GM12878 (cell line): Measurements from ENCODE around the gene SLC45A3. TPM values are rescaled to one million over a fixed set of nuclear protein-coding genes. Genes with fewer than 3 reads are reported as not detected.

Experiments used
- ATAC-seq: fragments of 200-7000 bp; cut with Tn5 transposase; 3 replicates; pipeline ENCODE4 v1.9.1; 2020; ENCODE audit warnings: mild to moderate bottlenecking, moderate library complexity
- BruUV-seq: library from RNA; stranded (reverse); fragments of 400-500 nt; replicated peaks from 2 replicates; lab custom pipeline; 2021; lab: Mats Ljungman, UMichigan
- CTCF ChIA-PET: fragments of 300-600 bp; sonication (Branson Sonifier 250); formaldehyde crosslinking; extraction: SDS; loops from one replicate; lab custom pipeline; 2021; ENCODE audit warnings: inconsistent platforms; lab: Yijun Ruan, JAX
- POLR2A ChIA-PET: fragments of 350-600 bp; formaldehyde crosslinking; extraction: SDS; loops from one replicate; lab custom pipeline; 2021; ENCODE audit warnings: inconsistent platforms; lab: Charles Lee
- RAD21 ChIA-PET: fragments of 300-600 bp; sonication (Branson Sonifier 250); formaldehyde crosslinking; loops from one replicate; lab custom pipeline; 2023; ENCODE audit warnings: antibody characterized with exemption; ENCODE audit not compliant: unreplicated experiment; lab: Charles Lee
- SMC1A ChIA-PET: fragments of 300-600 bp; sonication (Branson Sonifier 250); formaldehyde crosslinking; loops from one replicate; lab custom pipeline; 2023; ENCODE audit not compliant: unreplicated experiment, uncharacterized antibody; lab: Charles Lee
- DNase-seq: peaks from one replicate; pipeline ENCODE4 v3.0.0-alpha.2; 2011; ENCODE audit warnings: low read depth, low spot score
- FAIRE-seq: peaks from 3 replicates; lab custom pipeline; 2011; peaks lifted over from hg19 to GRCh38; lab: Jason Lieb, UNC
- H2AFZ ChIP-seq: 2 replicates; pipeline ENCODE4 v1.6.0; 2011; ENCODE audit warnings: low read depth, low read length, control low read depth; ENCODE audit not compliant: control insufficient read depth
- H3K27ac ChIP-seq: 2 replicates; pipeline ENCODE4 v1.5.1; 2011; ENCODE audit warnings: control low read depth; ENCODE audit not compliant: control insufficient read depth, insufficient read depth
- H3K27me3 ChIP-seq, 2 experiments: replicated peaks in 1 of 2; 2 replicates each; pipeline versions ENCODE4 v1.6.0 to v1.6.1; 2011; ENCODE audit warnings: low read length in 1 of 2; ENCODE audit not compliant: control insufficient read depth in 2 of 2, insufficient read depth in 2 of 2
- H3K36me3 ChIP-seq, 2 experiments: 2 replicates each; pipeline ENCODE4 v1.5.1; 2011; ENCODE audit warnings: low read length in 1 of 2; ENCODE audit not compliant: control insufficient read depth in 2 of 2, insufficient read depth in 2 of 2
- H3K4me1 ChIP-seq: 2 replicates; pipeline ENCODE4 v1.6.1; 2011; ENCODE audit warnings: mild to moderate bottlenecking, low read length, moderate library complexity, mixed read lengths; ENCODE audit not compliant: control insufficient read depth, insufficient read depth
- H3K4me2 ChIP-seq: 2 replicates; pipeline ENCODE4 v1.6.0; 2011; ENCODE audit warnings: control low read depth; ENCODE audit not compliant: control insufficient read depth, insufficient read depth
- H3K4me3 ChIP-seq: fragments of 200-600 bp; sonication (generic); 2 replicates; pipeline ENCODE4 v1.5.1; 2016
- H3K79me2 ChIP-seq: 2 replicates; pipeline ENCODE4 v1.6.0; 2011; ENCODE audit warnings: low read length; ENCODE audit not compliant: control insufficient read depth, insufficient read depth
- H3K9ac ChIP-seq: 2 replicates; pipeline ENCODE4 v1.8.0; 2011; ENCODE audit warnings: low read length, control low read depth, mixed read lengths; ENCODE audit not compliant: control insufficient read depth, insufficient read depth
- H3K9me3 ChIP-seq: replicated peaks from 3 replicates; pipeline ENCODE4 v1.5.1; 2011; ENCODE audit warnings: mild to moderate bottlenecking, low read length; ENCODE audit not compliant: control insufficient read depth, insufficient read depth
- H4K20me1 ChIP-seq: 2 replicates; pipeline ENCODE4 v1.6.0; 2011; ENCODE audit not compliant: control insufficient read depth, insufficient read depth
- CREB1 ChIP-seq: IDR thresholded peaks from 2 replicates; pipeline ENCODE4 v1.6.1; 2012; ENCODE audit warnings: low read depth, mild to moderate bottlenecking, inconsistent platforms
- LARP7 ChIP-seq: fragments of 450-650 bp; IDR thresholded peaks from 2 replicates; pipeline ENCODE4 v1.6.1; 2017; ENCODE audit warnings: mild to moderate bottlenecking
- MTA3 ChIP-seq: IDR thresholded peaks from 2 replicates; pipeline ENCODE4 v1.6.1; 2012; ENCODE audit warnings: low read length, inconsistent platforms, borderline replicate concordance
- NFYB ChIP-seq: IDR thresholded peaks from 2 replicates; pipeline ENCODE4 v1.6.1; 2011; ENCODE audit warnings: low read depth, mild to moderate bottlenecking, low read length, improper control_type of control experiment, moderate library complexity; ENCODE audit not compliant: insufficient read depth
- SMC3 ChIP-seq: IDR thresholded peaks from 2 replicates; pipeline ENCODE4 v1.6.1; 2011; ENCODE audit warnings: low read length, improper control_type of control experiment, borderline replicate concordance
- SP1 ChIP-seq: IDR thresholded peaks from one replicate; pipeline ENCODE4 v1.6.1; 2011; ENCODE audit warnings: low read depth, low read length
- SRF ChIP-seq, 2 experiments: IDR thresholded peaks; 2 replicates each; pipeline ENCODE4 v1.6.1; 2011; ENCODE audit warnings: low read depth in 2 of 2, low read length in 2 of 2, mild to moderate bottlenecking in 1 of 2, moderate library complexity in 1 of 2
- ZNF384 ChIP-seq: IDR thresholded peaks from 2 replicates; pipeline ENCODE4 v1.6.1; 2012; ENCODE audit warnings: low read depth, mild to moderate bottlenecking, low read length, improper control_type of control experiment, borderline replicate concordance
- WGBS: methylation state at CpG from one replicate; pipeline ENCODE4 v1.1.6; 2016; ENCODE audit warnings: low lambda C conversion rate; ENCODE audit not compliant: insufficient replicate concordance, insufficient coverage; ENCODE audit errors: missing lambda C conversion rate; 5-methylcytosine and 5-hydroxymethylcytosine counted together
- in situ Hi-C: fragments of 300-500 bp; cut with MboI; formaldehyde crosslinking; loops from 9 replicates; pipeline ENCODE4 v1.14.3; 2018; ENCODE audit warnings: mixed read lengths
- intact Hi-C: fragments of 100-400 bp; cut with micrococcal nuclease; formaldehyde crosslinking; loops from one replicate; pipeline ENCODE4 v1.14.2; 2022; ENCODE audit not compliant: unreplicated experiment
- polyA plus RNA-seq, 11 experiments: library from polyadenylated mRNA; depleted of rRNA in 4 of 11; unstranded in 6 of 11; stranded (reverse) in 5 of 11; fragments of >200 nt; fragmentation: Nextera tagmentation in 4 of 11; fragmentation: Illumina TruSeq in 1 of 11; extraction: Ambion mirVana in 4 of 11; extraction: Trizol in 1 of 11; gene quantifications; 1 replicate in 1 of 11; 2 replicates in 10 of 11; pipeline versions ENCODE4 v1.2.1 to v1.2.3, GENCODE V29; 2011 to 2016; ENCODE audit warnings: inconsistent platforms in 2 of 11, missing spikeins in 2 of 11, low read depth in 1 of 11
- total RNA-seq, 4 experiments: library from RNA; depleted of rRNA in 3 of 4; stranded (reverse); fragments of >200 nt in 3 of 4; fragmentation: Illumina TruSeq in 1 of 4; extraction: Trizol in 1 of 4; gene quantifications; 2 replicates each; pipeline versions ENCODE4 v1.2.1 to v1.2.3, GENCODE V29; 2013 to 2021
- TF ChIP-seq, protein P1 (sequence below): fragments of 450-650 bp; formaldehyde crosslinking; IDR thresholded peaks from 2 replicates; pipeline ENCODE4 v1.4.0; 2020; ENCODE audit warnings: mild to moderate bottlenecking, moderate library complexity

SLC45A3 gene
- total and polyA plus RNA-seq, 10 of the 15 experiments (the other 5 are each of a cell fraction or from before 2014, with no cell fraction given) = 0.26 to 10.3 (median 4.1) TPM

DNA sequence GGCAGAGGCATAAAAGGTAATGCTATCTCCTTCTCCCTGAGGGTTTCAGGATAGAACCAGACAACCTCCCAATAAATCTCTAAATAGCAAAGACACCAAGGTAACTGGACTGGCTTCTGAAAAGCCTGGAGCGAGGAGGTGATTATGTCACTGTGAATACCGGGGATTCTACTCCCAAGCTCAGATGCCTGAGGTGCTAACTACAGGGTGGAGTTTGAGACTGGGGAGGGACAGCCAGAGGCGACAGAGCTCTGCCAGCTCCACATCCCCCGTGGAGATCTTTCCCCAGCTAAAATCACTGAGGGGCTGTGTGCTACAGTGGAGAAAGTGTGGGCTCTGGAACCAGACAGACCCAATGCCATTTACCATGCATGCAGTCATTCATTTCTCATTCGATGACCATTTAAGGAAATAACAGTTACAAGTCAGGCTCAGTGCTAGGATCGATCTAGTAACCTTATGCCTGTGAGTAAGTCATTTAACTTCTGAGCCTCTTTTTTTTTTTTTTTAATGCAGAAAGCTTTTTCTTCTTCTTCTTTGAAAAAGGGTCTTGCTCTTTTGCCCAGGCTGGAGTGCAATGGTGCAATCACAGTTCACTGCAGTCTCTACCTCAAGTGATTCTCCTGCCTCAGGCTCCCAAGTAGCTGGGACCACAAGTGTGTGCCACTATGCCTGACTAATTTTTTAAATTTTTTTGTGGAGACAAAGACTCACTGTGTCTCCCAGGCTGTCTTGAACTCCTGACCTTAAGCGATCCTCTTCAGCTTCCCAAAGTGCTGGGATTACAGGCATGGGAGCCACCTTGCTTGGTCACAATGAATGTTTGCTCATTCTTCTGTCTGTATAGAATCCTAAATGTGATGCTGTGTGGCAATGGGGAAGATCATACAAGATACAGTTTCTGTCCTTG lies 8.1 kb upstream of the SLC45A3 start:
- Histone ChIP-seq H3K4me1 (peaks cover 6% of the 10 kb centered on the region; the same call in 1 of the 2 replicates), H3K9ac (no peak overlapping the region), H3K4me3 (no peak overlapping the region), H3K36me3 (no peaks in the 10 kb centered on the region), H3K27me3 (no peaks in the 10 kb centered on the region), H3K79me2 (no peaks in the 10 kb centered on the region), H3K4me2 (no peak overlapping the region), H2AFZ (no peak overlapping the region), H4K20me1 (no peaks in the 10 kb centered on the region), H3K27ac (no peak overlapping the region), H3K9me3 (no peaks in the 10 kb centered on the region)
- DNase-seq (no peak), FAIRE-seq (no peak), ATAC-seq (no peak)
- no TSS peak for BruUV-seq
- POLR2A ChIA-PET = interaction anchor here (0.6 to 2.0 kb wide), 6 partner anchors 11 to 84 kb away, joined by 3 to 7 read pairs (median 3); no protein-coding TSS in a partner anchor
- SMC1A ChIA-PET = interaction anchor here (0.5 to 3.8 kb wide), 15 partner anchors 10 to 289 kb away, joined by 3 to 26 read pairs (median 4); partner anchors contain the start of gene SLC45A3
- 84% methylated on average over 7 of the region's 7 CpGs for WGBS
- intact Hi-C loops (no loop called here), in situ Hi-C loops (no loop called here)
- CTCF ChIA-PET = interaction anchor here (0.6 to 3.0 kb wide), 12 partner anchors 11 to 289 kb away, joined by 3 to 22 read pairs (median 4); no protein-coding TSS in a partner anchor
- RAD21 ChIA-PET = interaction anchor here (0.6 to 2.1 kb wide), 11 partner anchors 9 to 366 kb away, joined by 3 to 7 read pairs (median 4); no protein-coding TSS in a partner anchor
- TF ChIP-seq SP1 (no peak), NFYB (no peak)

DNA sequence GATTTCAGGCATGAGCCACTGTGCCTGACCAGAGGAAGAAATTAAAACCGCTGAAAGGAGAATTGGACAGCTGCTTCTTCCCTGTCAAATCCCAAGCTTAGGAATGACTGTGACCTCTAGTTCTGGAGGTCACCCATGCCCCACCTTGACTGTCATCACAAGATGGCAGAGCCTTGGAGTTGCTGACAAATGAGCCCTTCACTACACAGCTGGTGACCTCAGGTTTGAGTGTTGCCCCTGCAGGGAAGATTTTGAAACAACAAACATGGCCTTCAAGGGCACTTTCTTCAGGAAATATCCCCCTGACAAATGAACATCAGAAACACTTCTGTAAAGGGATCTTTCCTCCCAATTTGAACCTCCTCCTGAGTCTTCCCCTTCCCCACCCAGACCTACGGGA lies 6.9 kb upstream of the SLC45A3 start:
- H3K27ac ChIP-seq = no peak overlapping the region
- peak overlapping the region; percentile 23; the same call in 1 of the 2 replicates for H2AFZ ChIP-seq
- intact Hi-C loops (no loop called here), in situ Hi-C loops (no loop called here)
- FAIRE-seq (no peak), ATAC-seq (peak; percentile 55), DNase-seq (no peak)
- ChIA-PET RAD21 (interaction anchor here (1.1 to 1.6 kb wide), 7 partner anchors 8 to 290 kb away, joined by 3 to 6 read pairs (median 4); no protein-coding TSS in a partner anchor), SMC1A (interaction anchor here (1.0 to 3.8 kb wide), 10 partner anchors 8 to 59 kb away, joined by 3 to 26 read pairs (median 6); partner anchors contain the start of gene SLC45A3), POLR2A (interaction anchor here (0.8 to 2.0 kb wide), 4 partner anchors 10 to 27 kb away, joined by 3 to 7 read pairs (median 4); no protein-coding TSS in a partner anchor), CTCF (interaction anchor here (0.5 to 3.0 kb wide), 11 partner anchors 10 to 493 kb away, joined by 3 to 22 read pairs (median 4); no protein-coding TSS in a partner anchor)
- no peaks in the 10 kb centered on the region; a peak in 1 of 4 replicates for H3K27me3 ChIP-seq
- 55% methylated on average over 2 of the region's 2 CpGs for WGBS
- H3K9ac ChIP-seq = no peak overlapping the region
- H3K79me2 ChIP-seq = no peaks in the 10 kb centered on the region
- no peak overlapping the region for H3K4me2 ChIP-seq
- BruUV-seq = no TSS peak
- H4K20me1 ChIP-seq = no peaks in the 10 kb centered on the region
- peaks cover 3% of the 10 kb centered on the region; the same call in 1 of the 2 replicates for H3K4me1 ChIP-seq
- no peaks in the 10 kb centered on the region for H3K36me3 ChIP-seq
- H3K9me3 ChIP-seq = no peaks in the 10 kb centered on the region
- H3K4me3 ChIP-seq = no peak overlapping the region
- TF ChIP-seq, protein P1, sequence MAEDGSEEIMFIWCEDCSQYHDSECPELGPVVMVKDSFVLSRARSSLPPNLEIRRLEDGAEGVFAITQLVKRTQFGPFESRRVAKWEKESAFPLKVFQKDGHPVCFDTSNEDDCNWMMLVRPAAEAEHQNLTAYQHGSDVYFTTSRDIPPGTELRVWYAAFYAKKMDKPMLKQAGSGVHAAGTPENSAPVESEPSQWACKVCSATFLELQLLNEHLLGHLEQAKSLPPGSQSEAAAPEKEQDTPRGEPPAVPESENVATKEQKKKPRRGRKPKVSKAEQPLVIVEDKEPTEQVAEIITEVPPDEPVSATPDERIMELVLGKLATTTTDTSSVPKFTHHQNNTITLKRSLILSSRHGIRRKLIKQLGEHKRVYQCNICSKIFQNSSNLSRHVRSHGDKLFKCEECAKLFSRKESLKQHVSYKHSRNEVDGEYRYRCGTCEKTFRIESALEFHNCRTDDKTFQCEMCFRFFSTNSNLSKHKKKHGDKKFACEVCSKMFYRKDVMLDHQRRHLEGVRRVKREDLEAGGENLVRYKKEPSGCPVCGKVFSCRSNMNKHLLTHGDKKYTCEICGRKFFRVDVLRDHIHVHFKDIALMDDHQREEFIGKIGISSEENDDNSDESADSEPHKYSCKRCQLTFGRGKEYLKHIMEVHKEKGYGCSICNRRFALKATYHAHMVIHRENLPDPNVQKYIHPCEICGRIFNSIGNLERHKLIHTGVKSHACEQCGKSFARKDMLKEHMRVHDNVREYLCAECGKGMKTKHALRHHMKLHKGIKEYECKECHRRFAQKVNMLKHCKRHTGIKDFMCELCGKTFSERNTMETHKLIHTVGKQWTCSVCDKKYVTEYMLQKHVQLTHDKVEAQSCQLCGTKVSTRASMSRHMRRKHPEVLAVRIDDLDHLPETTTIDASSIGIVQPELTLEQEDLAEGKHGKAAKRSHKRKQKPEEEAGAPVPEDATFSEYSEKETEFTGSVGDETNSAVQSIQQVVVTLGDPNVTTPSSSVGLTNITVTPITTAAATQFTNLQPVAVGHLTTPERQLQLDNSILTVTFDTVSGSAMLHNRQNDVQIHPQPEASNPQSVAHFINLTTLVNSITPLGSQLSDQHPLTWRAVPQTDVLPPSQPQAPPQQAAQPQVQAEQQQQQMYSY (CRISPR knock-in tag) = no peak
- TF ChIP-seq CREB1 (no peak), MTA3 (no peak), SMC3 (no peak), ZNF384 (no peak), LARP7 (no peak), SRF (IDR thresholded peaks at IDR 0.05; ENCODE audit: low read depth in 2 of 2, low read length in 2 of 2) (no peak)
